ENCODE data around the gene ZNF536.
"Not testable (repeated sequence)": the region's sequence is repeated elsewhere in the genome, so short reads cannot be mapped to it uniquely, and the experiment has no call there.

ZNF536 gene

GRCh38 chr19:30391554-30392551 lies 19.7 kb downstream of the ZNF536 start:
- no peak for DNase-seq (ENCODE audit: low read depth)

GRCh38 chr19:30393046-30393445 lies 20.9 kb downstream of the ZNF536 start:
- no peak for TF ChIP-seq CTCF (conservative IDR thresholded peaks at IDR 0.05; ENCODE audit: low read depth, low read length)
- no peak overlapping the region for H3K4me3 ChIP-seq (ENCODE audit: low read depth, low read length)
- no peak for DNase-seq (ENCODE audit: low read depth)

More at GRCh38 chr19:30391554-30392551, 19.7 kb downstream of the ZNF536 start:
- TF ChIP-seq CTCF (conservative IDR thresholded peaks at IDR 0.05; ENCODE audit: low read depth, low read length) = no peak
- H3K4me3 ChIP-seq (ENCODE audit: low read depth, low read length) = no peak overlapping the region

GRCh38 chr19:30393729-30394480 lies 21.7 kb downstream of the ZNF536 start:
- no peak for DNase-seq (ENCODE audit: low read depth)
- no peak overlapping the region for H3K4me3 ChIP-seq (ENCODE audit: low read depth, low read length)
- TF ChIP-seq CTCF (conservative IDR thresholded peaks at IDR 0.05; ENCODE audit: low read depth, low read length) = no peak

- TF ChIP-seq CTCF (conservative IDR thresholded peaks at IDR 0.05; ENCODE audit: low read depth, low read length) = no peak
- no peak for DNase-seq (ENCODE audit: low read depth)
- H3K4me3 ChIP-seq (ENCODE audit: low read depth, low read length) = no peak overlapping the region
These were observed 22.4 kb downstream of the ZNF536 start for GRCh38 chr19:30394481-30395151.

- TF ChIP-seq CTCF (conservative IDR thresholded peaks at IDR 0.05; ENCODE audit: low read depth, low read length) = no peak
- no peak overlapping the region for H3K4me3 ChIP-seq (ENCODE audit: low read depth, low read length)
- no peak for DNase-seq (ENCODE audit: low read depth)
These were observed 23.1 kb downstream of the ZNF536 start for GRCh38 chr19:30395283-30395682.

GRCh38 chr19:30398539-30398938 lies 26.4 kb downstream of the ZNF536 start:
- not testable (repeated sequence) for DNase-seq (ENCODE audit: low read depth); H3K4me3 ChIP-seq (ENCODE audit: low read depth, low read length)

GRCh38 chr19:30401956-30402355 lies 29.8 kb downstream of the ZNF536 start:
- no peak overlapping the region for H3K4me3 ChIP-seq (ENCODE audit: low read depth, low read length)
- no peak for DNase-seq (ENCODE audit: low read depth)
- no peak for TF ChIP-seq CTCF (conservative IDR thresholded peaks at IDR 0.05; ENCODE audit: low read depth, low read length)
